BJ (cell line): ENCODE measurements around the gene GPBP1L1. TPM values are rescaled to one million over a fixed set of nuclear protein-coding genes. Genes with fewer than 3 reads are reported as not detected.

Experiments used
- CTCF ChIA-PET: fragments of 350-600 bp; formaldehyde crosslinking; extraction: SDS; loops from one replicate; lab custom pipeline; 2021; ENCODE audit warnings: antibody characterized with exemption, inconsistent platforms; lab: Yijun Ruan, JAX
- POLR2A ChIA-PET: fragments of 300-600 bp; sonication (Branson Sonifier 250); formaldehyde crosslinking; extraction: SDS; loops from one replicate; lab custom pipeline; 2021; ENCODE audit warnings: antibody characterized with exemption; lab: Charles Lee
- DNase-seq: peaks from one replicate; pipeline ENCODE4 v3.0.0-alpha.2; 2011; ENCODE audit warnings: low read depth
- H3K27me3 ChIP-seq: 2 replicates; pipeline ENCODE4 v1.6.0; 2011; ENCODE audit warnings: low read length; ENCODE audit not compliant: control insufficient read depth, insufficient read depth
- H3K36me3 ChIP-seq: 2 replicates; pipeline ENCODE4 v1.5.1; 2011; ENCODE audit warnings: low read length; ENCODE audit not compliant: control insufficient read depth, insufficient read depth
- H3K4me3 ChIP-seq: 2 replicates; pipeline ENCODE4 v1.5.1; 2011; ENCODE audit warnings: low read depth, mild to moderate bottlenecking, control low read depth, low read length
- polyA plus RNA-seq: library from polyadenylated mRNA; depleted of rRNA; stranded (reverse); fragments of >200 nt; gene quantifications from 2 replicates; pipeline ENCODE4 v1.2.3, GENCODE V29; 2011
- TF ChIP-seq, protein P1 (sequence below): IDR thresholded peaks from 2 replicates; pipeline ENCODE4 v1.5.1; 2011; ENCODE audit warnings: low read depth, mild to moderate bottlenecking, control low read depth, inconsistent platforms, low read length, moderate library complexity; ENCODE audit not compliant: insufficient read depth

GPBP1L1 gene
- polyA plus RNA-seq, 1 experiment, result 42.8 TPM

DNA sequence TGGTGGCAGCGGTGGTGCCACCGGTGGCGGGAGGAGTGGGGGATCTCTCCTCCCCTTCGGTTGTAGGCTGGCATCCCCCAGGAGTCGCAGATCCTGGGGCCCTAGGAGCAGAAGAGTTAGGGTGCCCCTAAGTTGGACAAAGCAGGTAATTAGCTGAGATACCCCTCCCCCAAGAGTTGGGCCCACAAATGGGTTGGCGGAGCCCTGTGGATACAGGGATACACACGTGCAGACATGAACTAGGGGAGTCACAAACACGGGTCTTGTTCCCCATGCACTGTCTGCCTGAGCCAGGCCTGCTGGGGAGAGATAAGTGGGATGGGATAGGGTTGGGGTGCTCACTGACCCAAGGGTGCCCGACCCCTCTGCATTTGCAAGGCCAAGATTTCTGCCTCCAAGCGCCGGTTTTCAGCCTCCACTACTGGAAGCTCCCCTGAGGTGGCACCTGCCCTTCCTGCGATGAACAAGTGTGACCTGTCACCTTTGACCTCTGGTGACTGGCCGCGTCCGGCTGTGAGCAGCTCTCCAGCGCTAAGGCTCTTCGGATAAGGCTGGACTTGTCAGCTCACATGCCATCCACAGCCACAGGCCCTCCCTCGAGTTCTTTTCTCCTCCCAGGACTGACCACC is 64.3 kb downstream of the GPBP1L1 start:
- H3K4me3 ChIP-seq, result no peak overlapping the region
- ChIA-PET CTCF (interaction anchor here (1.4 kb wide), 1 partner anchor 13 kb away, joined by 3 read pairs; no protein-coding TSS in a partner anchor), POLR2A (no interaction called here)
- no peak for DNase-seq
- TF ChIP-seq, protein P1, sequence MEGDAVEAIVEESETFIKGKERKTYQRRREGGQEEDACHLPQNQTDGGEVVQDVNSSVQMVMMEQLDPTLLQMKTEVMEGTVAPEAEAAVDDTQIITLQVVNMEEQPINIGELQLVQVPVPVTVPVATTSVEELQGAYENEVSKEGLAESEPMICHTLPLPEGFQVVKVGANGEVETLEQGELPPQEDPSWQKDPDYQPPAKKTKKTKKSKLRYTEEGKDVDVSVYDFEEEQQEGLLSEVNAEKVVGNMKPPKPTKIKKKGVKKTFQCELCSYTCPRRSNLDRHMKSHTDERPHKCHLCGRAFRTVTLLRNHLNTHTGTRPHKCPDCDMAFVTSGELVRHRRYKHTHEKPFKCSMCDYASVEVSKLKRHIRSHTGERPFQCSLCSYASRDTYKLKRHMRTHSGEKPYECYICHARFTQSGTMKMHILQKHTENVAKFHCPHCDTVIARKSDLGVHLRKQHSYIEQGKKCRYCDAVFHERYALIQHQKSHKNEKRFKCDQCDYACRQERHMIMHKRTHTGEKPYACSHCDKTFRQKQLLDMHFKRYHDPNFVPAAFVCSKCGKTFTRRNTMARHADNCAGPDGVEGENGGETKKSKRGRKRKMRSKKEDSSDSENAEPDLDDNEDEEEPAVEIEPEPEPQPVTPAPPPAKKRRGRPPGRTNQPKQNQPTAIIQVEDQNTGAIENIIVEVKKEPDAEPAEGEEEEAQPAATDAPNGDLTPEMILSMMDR, result no peak
- peaks cover 10% of the 10 kb centered on the region for H3K36me3 ChIP-seq
- no peaks in the 10 kb centered on the region for H3K27me3 ChIP-seq

DNA sequence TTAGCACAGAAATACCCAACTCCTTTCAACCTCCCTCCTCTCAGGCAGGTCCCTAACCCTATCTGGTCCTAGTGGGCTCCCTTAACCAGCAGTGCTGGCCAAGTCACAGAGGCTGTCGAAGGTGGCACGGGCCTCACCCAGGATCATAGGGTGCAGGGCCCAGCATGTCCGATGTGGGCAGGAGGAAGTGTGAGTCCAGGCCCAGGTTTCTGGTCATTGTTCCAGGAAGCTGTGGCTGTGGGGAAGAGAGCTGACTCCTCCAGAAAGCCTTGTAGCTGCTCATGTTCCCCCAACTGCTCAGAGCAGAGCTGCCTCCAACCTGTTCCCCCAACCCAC is 64.9 kb downstream of the GPBP1L1 start:
- TF ChIP-seq, protein P1, result no peak
- DNase-seq, result no peak

DNA sequence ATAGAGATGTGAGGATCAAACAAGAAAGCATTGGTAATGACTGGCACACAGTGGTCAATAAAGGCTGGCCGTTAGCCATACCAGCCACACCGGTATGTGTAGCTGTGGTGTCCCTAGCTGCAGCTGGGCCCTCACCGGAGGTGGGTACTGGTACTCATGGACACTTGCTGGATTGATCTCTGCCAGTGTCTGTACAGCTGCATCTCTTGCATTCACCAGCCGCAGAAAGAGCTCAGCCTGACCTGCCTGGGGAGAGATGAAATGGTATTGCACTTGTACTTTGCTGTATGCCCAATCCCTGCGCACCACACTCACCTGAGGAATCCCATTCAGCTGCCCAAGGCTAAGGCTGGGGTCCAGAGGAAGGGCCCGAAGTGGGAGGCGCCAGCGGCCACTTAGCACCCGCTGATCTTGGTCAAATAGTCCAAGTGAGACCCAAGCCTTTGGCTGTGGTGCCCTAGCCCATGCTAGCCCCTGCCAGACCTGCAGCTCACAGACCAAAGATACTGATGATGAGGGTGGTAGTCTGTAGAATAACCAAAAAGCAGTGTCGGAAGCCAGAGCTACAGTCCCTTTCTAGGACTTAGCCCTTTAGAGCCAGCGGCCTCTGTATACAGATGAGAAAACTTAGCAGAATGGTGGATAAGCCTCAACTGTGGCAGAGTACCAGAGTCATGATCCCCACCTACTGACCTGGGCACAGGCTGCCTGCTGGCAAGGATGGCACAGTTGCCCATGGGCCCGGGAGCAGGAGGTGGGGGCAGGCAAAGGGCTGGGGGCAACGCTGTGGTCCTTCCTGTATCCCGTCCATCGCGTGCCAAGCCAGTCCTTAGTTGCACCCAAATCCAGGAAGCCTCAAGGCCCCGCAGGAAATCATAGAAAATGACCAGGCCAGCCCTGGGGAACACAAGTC is 65.5 kb downstream of the GPBP1L1 start:
- Histone ChIP-seq H3K36me3 (peaks cover 14% of the 10 kb centered on the region), H3K4me3 (no peak overlapping the region), H3K27me3 (no peaks in the 10 kb centered on the region)
- ChIA-PET POLR2A (no interaction called here), CTCF (interaction anchor here (0.7 kb wide), 1 partner anchor 10 kb away, joined by 3 read pairs; no protein-coding TSS in a partner anchor)
- TF ChIP-seq, protein P1, result no peak
- DNase-seq, result no peak

More for the DNA sequence above, 64.9 kb downstream of the GPBP1L1 start:
- peaks cover 10% of the 10 kb centered on the region for H3K36me3 ChIP-seq
- no peaks in the 10 kb centered on the region for H3K27me3 ChIP-seq
- ChIA-PET POLR2A (no interaction called here), CTCF (interaction anchor here (1.4 kb wide), 1 partner anchor 13 kb away, joined by 3 read pairs; no protein-coding TSS in a partner anchor)
- no peak overlapping the region for H3K4me3 ChIP-seq

DNA sequence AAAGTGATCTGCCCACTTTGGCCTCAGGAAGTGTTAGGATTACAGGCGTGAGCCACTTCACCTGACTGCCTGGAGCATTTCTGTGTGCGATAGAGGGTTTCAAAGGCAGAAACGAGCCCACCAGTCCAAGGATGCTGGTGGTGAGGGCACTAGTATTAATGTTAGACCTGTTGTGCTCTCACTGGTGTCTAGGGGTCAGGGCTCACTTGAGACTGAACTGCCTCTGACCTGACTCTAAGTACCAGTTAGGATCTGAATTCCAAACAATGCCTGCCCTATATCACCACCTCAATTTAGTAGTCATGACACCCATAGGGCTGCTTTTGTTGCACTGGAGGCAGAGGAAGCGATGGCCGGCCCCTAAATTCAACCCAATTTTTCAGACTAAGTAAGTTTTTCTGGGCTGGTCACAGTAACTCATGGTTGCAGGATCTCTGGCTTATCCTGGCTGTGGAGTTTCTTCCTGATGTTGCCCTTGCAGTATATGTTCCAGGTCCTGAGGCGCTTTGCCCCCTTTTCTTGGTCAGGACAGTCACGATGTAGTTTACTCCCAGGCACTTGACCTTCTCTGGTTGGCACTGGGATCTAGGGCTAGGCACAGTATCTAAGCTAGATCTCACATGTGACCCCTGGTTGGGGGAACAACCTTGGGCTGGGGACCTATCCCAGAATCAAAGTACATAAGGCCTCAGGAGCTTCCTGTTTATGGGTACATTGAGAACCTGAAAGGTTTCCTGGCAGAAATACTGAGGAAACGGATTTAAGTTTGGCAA is 67.0 kb downstream of the GPBP1L1 start:
- Histone ChIP-seq H3K27me3 (no peaks in the 10 kb centered on the region), H3K4me3 (no peak overlapping the region), H3K36me3 (peaks cover 16% of the 10 kb centered on the region)
- POLR2A ChIA-PET, result no interaction called here
- DNase-seq, result no peak
- CTCF ChIA-PET, result no interaction called here
- TF ChIP-seq, protein P1, result no peak

DNA sequence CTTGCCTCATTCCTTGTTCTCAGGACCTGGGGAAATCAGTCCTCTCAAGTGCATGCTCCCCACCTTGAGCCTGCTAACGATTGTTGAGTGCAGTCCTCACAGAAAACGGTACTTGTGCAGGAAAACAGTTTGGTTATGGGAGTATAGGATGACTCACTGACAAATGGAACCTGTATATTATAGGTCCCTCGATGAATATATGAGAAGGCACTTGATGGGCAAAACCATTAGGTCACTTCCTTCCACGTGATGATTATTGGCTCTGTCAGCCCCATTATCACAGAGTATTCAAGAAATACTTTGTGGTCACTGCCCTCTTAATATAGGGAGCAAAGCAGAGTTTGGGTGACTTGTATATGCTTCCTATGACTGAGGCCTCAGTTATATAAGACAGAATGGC is 68.7 kb downstream of the GPBP1L1 start:
- POLR2A ChIA-PET, result no interaction called here
- Histone ChIP-seq H3K27me3 (no peaks in the 10 kb centered on the region), H3K36me3 (peaks cover 16% of the 10 kb centered on the region), H3K4me3 (no peak overlapping the region)
- TF ChIP-seq, protein P1, result no peak
- no peak for DNase-seq
- CTCF ChIA-PET, result no interaction called here
